Glutamatergic neuron (in vitro differentiated cells): Measurements from ENCODE around the gene STK17A. TPM values are rescaled to one million over a fixed set of nuclear protein-coding genes. Genes with fewer than 3 reads are reported as not detected.

Experiments used
- DNase-seq: peaks from one replicate; pipeline ENCODE4 v3.0.0; 2022
- H3K27ac Mint-ChIP-seq: one replicate; pipeline ENCODE4 v1.8.0; 2020; ENCODE audit warnings: mild to moderate bottlenecking, mixed read lengths, inconsistent platforms; ENCODE audit not compliant: unreplicated experiment
- H3K27me3 Mint-ChIP-seq: one replicate; pipeline ENCODE4 v1.8.0; 2020; ENCODE audit warnings: mild to moderate bottlenecking, moderate library complexity, mixed read lengths, inconsistent platforms; ENCODE audit not compliant: unreplicated experiment
- H3K36me3 Mint-ChIP-seq: one replicate; pipeline ENCODE4 v1.8.0; 2020; ENCODE audit warnings: mild to moderate bottlenecking, mixed read lengths, inconsistent platforms; ENCODE audit not compliant: unreplicated experiment
- H3K4me1 Mint-ChIP-seq: one replicate; pipeline ENCODE4 v1.8.0; 2020; ENCODE audit warnings: mild to moderate bottlenecking, low read depth, mixed read lengths, inconsistent platforms; ENCODE audit not compliant: unreplicated experiment
- H3K4me3 Mint-ChIP-seq: one replicate; pipeline ENCODE4 v1.8.0; 2020; ENCODE audit warnings: mild to moderate bottlenecking, mixed read lengths, inconsistent platforms; ENCODE audit not compliant: unreplicated experiment
- H3K9me3 Mint-ChIP-seq: one replicate; pipeline ENCODE4 v1.8.0; 2020; ENCODE audit warnings: mild to moderate bottlenecking, moderate library complexity, mixed read lengths, inconsistent platforms; ENCODE audit not compliant: unreplicated experiment
- CTCF ChIP-seq: fragments of 200-600 bp; sonication (generic); IDR thresholded peaks from one replicate; pipeline ENCODE4 v1.5.0; 2021; ENCODE audit not compliant: partially characterized antibody, unreplicated experiment
- total RNA-seq: library from RNA; stranded (reverse); fragmentation: NEBNext Ultra II Directional; extraction: Animal tissue kit (Norgen Biotek cat#: 25700); gene quantifications from one replicate; pipeline ENCODE4 v1.2.1, GENCODE V29; 2021; ENCODE audit not compliant: unreplicated experiment

STK17A gene
- total RNA-seq, 1 donor from 2014 or later, result 26.8 TPM

GRCh38 chr7:43536773-43537172 is 46.1 kb upstream of the STK17A start:
- no peaks in the 10 kb centered on the region for H3K27me3 Mint-ChIP-seq
- peaks cover 4% of the 10 kb centered on the region for H3K36me3 Mint-ChIP-seq
- no peaks in the 10 kb centered on the region for H3K9me3 Mint-ChIP-seq
- peaks cover 7% of the 10 kb centered on the region for H3K4me1 Mint-ChIP-seq
- TF ChIP-seq CTCF, result no peak
- no peak overlapping the region for H3K4me3 Mint-ChIP-seq
- no peak overlapping the region for H3K27ac Mint-ChIP-seq
- no peak for DNase-seq

- no peaks in the 10 kb centered on the region for H3K9me3 Mint-ChIP-seq
- H3K36me3 Mint-ChIP-seq, result peaks cover 4% of the 10 kb centered on the region
- H3K27me3 Mint-ChIP-seq, result no peaks in the 10 kb centered on the region
- peaks cover 7% of the 10 kb centered on the region for H3K4me1 Mint-ChIP-seq
- DNase-seq, result no peak
- H3K4me3 Mint-ChIP-seq, result no peak overlapping the region
- no peak overlapping the region for H3K27ac Mint-ChIP-seq
- TF ChIP-seq CTCF, result no peak
These were observed 45.0 kb upstream of the STK17A start for GRCh38 chr7:43537765-43538403.

- H3K4me1 Mint-ChIP-seq, result peaks cover 7% of the 10 kb centered on the region
- peaks cover 4% of the 10 kb centered on the region for H3K36me3 Mint-ChIP-seq
- TF ChIP-seq CTCF, result no peak
- H3K9me3 Mint-ChIP-seq, result no peaks in the 10 kb centered on the region
- no peak overlapping the region for H3K27ac Mint-ChIP-seq
- H3K4me3 Mint-ChIP-seq, result no peak overlapping the region
- H3K27me3 Mint-ChIP-seq, result no peaks in the 10 kb centered on the region
- no peak for DNase-seq
These were observed 44.5 kb upstream of the STK17A start for GRCh38 chr7:43538404-43538771.

- no peak for TF ChIP-seq CTCF
- no peaks in the 10 kb centered on the region for H3K27me3 Mint-ChIP-seq
- DNase-seq, result no peak
- H3K27ac Mint-ChIP-seq, result no peak overlapping the region
- peaks cover 3% of the 10 kb centered on the region for H3K4me1 Mint-ChIP-seq
- H3K9me3 Mint-ChIP-seq, result no peaks in the 10 kb centered on the region
- peaks cover 4% of the 10 kb centered on the region for H3K36me3 Mint-ChIP-seq
- no peak overlapping the region for H3K4me3 Mint-ChIP-seq
These were observed 42.4 kb upstream of the STK17A start for GRCh38 chr7:43540471-43540870.

GRCh38 chr7:43542716-43543115 is 40.2 kb upstream of the STK17A start:
- Mint-ChIP-seq H3K9me3 (no peaks in the 10 kb centered on the region), H3K4me3 (no peak overlapping the region), H3K27me3 (no peaks in the 10 kb centered on the region), H3K27ac (no peak overlapping the region), H3K36me3 (peaks cover 21% of the 10 kb centered on the region), H3K4me1 (no peaks in the 10 kb centered on the region)
- TF ChIP-seq CTCF, result no peak
- no peak for DNase-seq
